ENCODE data around the gene SLF2. TPM values are rescaled to one million over a fixed set of nuclear protein-coding genes. Genes with fewer than 3 reads are reported as not detected.
A peak's percentile ranks its signal among the peaks of the same experiment; 100 is the strongest.

SLF2 gene
- total and polyA plus RNA-seq, 11 donors, result 7.5 to 26.9 (median 16.2) TPM

- intact Hi-C loops (cut with DNase I), result loop anchor here (1.0 to 10.0 kb wide), 11 partner anchors 204 to 544 kb away; partner anchors contain the start of gene PKD2L1 (in 1 of the 10)
- Histone ChIP-seq H3K4me3 (no peak overlapping the region), H3K27ac (no peak overlapping the region), H3K4me1 (peaks cover 0 to 17% (median 0%) of the 10 kb centered on the region in 12 donors), H3K9me3 (no peaks in the 10 kb centered on the region), H3K36me3 (no peaks in the 10 kb centered on the region), H3K27me3 (peaks cover 0 to 39% (median 11%) of the 10 kb centered on the region in 9 donors)
- TF ChIP-seq POLR2A (IDR thresholded peaks at IDR 0.05) (no peak), CTCF (IDR thresholded peaks at IDR 0.05) (peak; percentile 39 to 66 (median 57))
- peak in 4 of 5 donors; percentile 36 to 60 (median 42) for DNase-seq
- 4 to 21% (median 12%) methylated on average over 5 of the region's 5 CpGs for WGBS, 4 donors
- peak; percentile 72 to 90 (median 82) for ATAC-seq
Observed at GRCh38 chr10:100878291-100878910, 34.4 kb upstream of the SLF2 start.

- intact Hi-C loops (cut with DNase I), result loop anchor here (2.0 to 10.0 kb wide), 10 partner anchors 205 to 545 kb away; partner anchors contain the start of gene PKD2L1 (in 1 of the 10)
- ATAC-seq (no peak), DNase-seq (no peak)
- H3K9me3 ChIP-seq, result no peaks in the 10 kb centered on the region
- H3K4me1 ChIP-seq, result peaks cover 0 to 18% (median 0%) of the 10 kb centered on the region in 12 donors
- 69 to 97% (median 77%) methylated on average over 7 to 9 of the region's 9 CpGs for WGBS, 4 donors
- H3K27me3 ChIP-seq, result peaks cover 0 to 27% (median 4%) of the 10 kb centered on the region in 9 donors
- H3K27ac ChIP-seq, result no peak overlapping the region
- H3K36me3 ChIP-seq, result no peaks in the 10 kb centered on the region
- no peak overlapping the region for H3K4me3 ChIP-seq
- TF ChIP-seq CTCF (IDR thresholded peaks at IDR 0.05) (no peak), POLR2A (IDR thresholded peaks at IDR 0.05) (no peak)
Observed at GRCh38 chr10:100879741-100880360, 32.9 kb upstream of the SLF2 start.

- H3K4me3 ChIP-seq, result no peak overlapping the region
- WGBS, 4 donors, result 75 to 82% (median 77%) methylated on average over 5 of the region's 5 CpGs
- H3K4me1 ChIP-seq, result peaks cover 0 to 21% (median 0%) of the 10 kb centered on the region in 12 donors
- no peaks in the 10 kb centered on the region for H3K9me3 ChIP-seq
- peaks cover 0 to 11% (median 0%) of the 10 kb centered on the region in 9 donors for H3K27me3 ChIP-seq
- DNase-seq (no peak), ATAC-seq (no peak)
- intact Hi-C loops (cut with DNase I), result no loop called here
- no peak for TF ChIP-seq POLR2A (IDR thresholded peaks at IDR 0.05)
- TF ChIP-seq CTCF (IDR thresholded peaks at IDR 0.05), result no peak
- H3K27ac ChIP-seq, result no peak overlapping the region
- H3K36me3 ChIP-seq, result no peaks in the 10 kb centered on the region
Observed at GRCh38 chr10:100881556-100882213, 31.1 kb upstream of the SLF2 start.

GRCh38 chr10:100882252-100882651 is 30.5 kb upstream of the SLF2 start:
- Histone ChIP-seq H3K27me3 (peaks cover 0 to 9% (median 0%) of the 10 kb centered on the region in 9 donors), H3K4me3 (no peak overlapping the region), H3K4me1 (peaks cover 0 to 21% (median 0%) of the 10 kb centered on the region in 12 donors), H3K9me3 (no peaks in the 10 kb centered on the region), H3K27ac (no peak overlapping the region), H3K36me3 (no peaks in the 10 kb centered on the region)
- ATAC-seq, result no peak
- intact Hi-C loops (cut with DNase I), result no loop called here
- TF ChIP-seq CTCF (IDR thresholded peaks at IDR 0.05) (no peak), POLR2A (IDR thresholded peaks at IDR 0.05) (no peak)
- DNase-seq, result no peak
- 67 to 71% (median 71%) methylated on average over 8 of the region's 8 CpGs for WGBS, 4 donors
